Measurements from ENCODE around the gene HBG1. TPM values are rescaled to one million over a fixed set of nuclear protein-coding genes. Genes with fewer than 3 reads are reported as not detected.
"Not testable (repeated sequence)": the region's sequence is repeated elsewhere in the genome, so short reads cannot be mapped to it uniquely, and the experiment has no call there.

Gene HBG1
- not detected for total RNA-seq

DNA sequence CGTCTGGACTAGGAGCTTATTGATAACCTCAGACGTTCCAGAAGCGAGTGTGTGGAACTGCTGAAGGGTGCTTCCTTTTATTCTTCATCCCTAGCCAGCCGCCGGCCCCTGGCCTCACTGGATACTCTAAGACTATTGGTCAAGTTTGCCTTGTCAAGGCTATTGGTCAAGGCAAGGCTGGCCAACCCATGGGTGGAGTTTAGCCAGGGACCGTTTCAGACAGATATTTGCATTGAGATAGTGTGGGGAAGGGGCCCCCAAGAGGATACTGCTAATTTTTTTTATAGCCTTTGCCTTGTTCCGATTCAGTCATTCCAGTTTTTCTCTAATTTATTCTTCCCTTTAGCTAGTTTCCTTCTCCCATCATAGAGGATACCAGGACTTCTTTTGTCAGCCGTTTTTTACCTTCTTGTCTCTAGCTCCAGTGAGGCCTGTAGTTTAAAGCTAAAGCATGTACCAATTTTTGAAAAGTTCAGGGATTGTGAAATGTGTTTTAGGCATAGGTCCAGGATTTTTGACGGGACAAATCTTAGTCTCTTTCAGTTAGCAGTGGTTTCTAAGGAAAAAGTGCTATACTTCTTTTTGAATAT, at the start of gene HBG1:
Gene HBG1 (minus strand): TSS at position 51 of the 590 bp plus-strand sequence. CDS start 53 bp downstream, outside the sequence.
- not testable (repeated sequence) for H3K9me3 ChIP-seq; H3K4me3 ChIP-seq; H3K27me3 ChIP-seq (replicated peaks; ENCODE audit: insufficient read depth); H3K4me1 ChIP-seq (ENCODE audit: control insufficient read depth in 1 of 2, low read depth in 2 of 2); DNase-seq (ENCODE audit: low spot score); ATAC-seq (ENCODE audit: insufficient number of reproducible peaks, low FRiP score, low read depth); H3K36me3 ChIP-seq; H3K27ac ChIP-seq

DNA sequence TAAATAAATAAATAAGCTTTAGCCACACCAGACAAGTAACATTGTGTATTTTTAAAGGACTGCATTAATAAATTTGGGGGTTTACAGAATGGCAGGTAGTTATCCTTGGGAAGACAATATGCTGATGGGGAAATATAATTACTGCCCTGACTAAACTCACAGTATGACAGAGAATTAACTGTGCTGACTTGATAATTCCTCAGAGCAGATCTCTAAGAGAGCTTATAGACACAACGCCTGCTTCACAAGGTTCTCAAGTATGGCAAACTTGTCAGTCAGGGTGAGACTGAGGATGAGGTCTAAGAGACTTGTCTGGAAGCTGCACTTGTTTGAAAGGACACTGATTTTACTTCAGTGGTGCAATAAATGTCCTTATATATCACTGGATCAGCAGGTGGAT, 48.8 kb upstream of the HBG1 start:
- H3K36me3 ChIP-seq = no peaks in the 10 kb centered on the region
- DNase-seq (ENCODE audit: low spot score) = no peak
- no peaks in the 10 kb centered on the region for H3K4me1 ChIP-seq (ENCODE audit: control insufficient read depth in 1 of 2, low read depth in 2 of 2)
- TF ChIP-seq, protein P1, sequence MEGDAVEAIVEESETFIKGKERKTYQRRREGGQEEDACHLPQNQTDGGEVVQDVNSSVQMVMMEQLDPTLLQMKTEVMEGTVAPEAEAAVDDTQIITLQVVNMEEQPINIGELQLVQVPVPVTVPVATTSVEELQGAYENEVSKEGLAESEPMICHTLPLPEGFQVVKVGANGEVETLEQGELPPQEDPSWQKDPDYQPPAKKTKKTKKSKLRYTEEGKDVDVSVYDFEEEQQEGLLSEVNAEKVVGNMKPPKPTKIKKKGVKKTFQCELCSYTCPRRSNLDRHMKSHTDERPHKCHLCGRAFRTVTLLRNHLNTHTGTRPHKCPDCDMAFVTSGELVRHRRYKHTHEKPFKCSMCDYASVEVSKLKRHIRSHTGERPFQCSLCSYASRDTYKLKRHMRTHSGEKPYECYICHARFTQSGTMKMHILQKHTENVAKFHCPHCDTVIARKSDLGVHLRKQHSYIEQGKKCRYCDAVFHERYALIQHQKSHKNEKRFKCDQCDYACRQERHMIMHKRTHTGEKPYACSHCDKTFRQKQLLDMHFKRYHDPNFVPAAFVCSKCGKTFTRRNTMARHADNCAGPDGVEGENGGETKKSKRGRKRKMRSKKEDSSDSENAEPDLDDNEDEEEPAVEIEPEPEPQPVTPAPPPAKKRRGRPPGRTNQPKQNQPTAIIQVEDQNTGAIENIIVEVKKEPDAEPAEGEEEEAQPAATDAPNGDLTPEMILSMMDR (IDR thresholded peaks at IDR 0.05) = no peak
- no peaks in the 10 kb centered on the region for H3K9me3 ChIP-seq
- H3K27me3 ChIP-seq (replicated peaks; ENCODE audit: insufficient read depth) = no peaks in the 10 kb centered on the region
- H3K27ac ChIP-seq = no peak overlapping the region
- no peak for ATAC-seq (ENCODE audit: insufficient number of reproducible peaks, low FRiP score, low read depth)
- H3K4me3 ChIP-seq = no peak overlapping the region

DNA sequence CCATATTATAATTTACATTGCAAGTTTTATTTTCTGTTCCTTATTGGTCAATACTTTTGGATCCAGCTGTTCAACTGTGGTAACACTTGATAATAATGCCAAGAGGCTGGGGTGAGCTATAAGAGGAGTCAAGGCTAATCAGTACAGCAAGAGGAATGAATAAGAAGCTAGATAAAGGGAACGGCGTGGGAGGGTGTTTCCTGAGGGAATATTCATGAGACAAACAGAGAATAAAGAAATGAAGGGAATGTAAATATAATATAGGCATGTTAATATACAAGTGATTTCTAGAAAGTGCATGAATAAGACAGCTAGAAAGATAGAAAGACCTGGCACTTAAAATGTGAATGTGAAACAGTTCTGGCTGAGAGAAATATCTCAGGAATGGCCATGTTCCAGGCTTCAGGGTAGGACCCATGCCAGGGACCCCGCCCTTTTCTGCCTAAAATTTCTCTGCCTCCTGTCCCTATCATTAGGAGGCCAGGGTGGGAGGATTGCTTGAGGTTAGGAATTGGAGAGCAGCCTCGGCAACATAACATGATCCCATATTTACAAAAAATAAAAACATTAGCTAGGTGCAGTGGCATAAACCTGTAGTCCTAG, 48.2 kb upstream of the HBG1 start:
- ATAC-seq (ENCODE audit: insufficient number of reproducible peaks, low FRiP score, low read depth) (no peak), DNase-seq (ENCODE audit: low spot score) (no peak)
- Histone ChIP-seq H3K9me3 (no peaks in the 10 kb centered on the region), H3K4me3 (no peak overlapping the region), H3K36me3 (no peaks in the 10 kb centered on the region), H3K4me1 (ENCODE audit: control insufficient read depth in 1 of 2, low read depth in 2 of 2) (no peaks in the 10 kb centered on the region), H3K27me3 (replicated peaks; ENCODE audit: insufficient read depth) (no peaks in the 10 kb centered on the region), H3K27ac (no peak overlapping the region)
- TF ChIP-seq, protein P1 (IDR thresholded peaks at IDR 0.05) = no peak

DNA sequence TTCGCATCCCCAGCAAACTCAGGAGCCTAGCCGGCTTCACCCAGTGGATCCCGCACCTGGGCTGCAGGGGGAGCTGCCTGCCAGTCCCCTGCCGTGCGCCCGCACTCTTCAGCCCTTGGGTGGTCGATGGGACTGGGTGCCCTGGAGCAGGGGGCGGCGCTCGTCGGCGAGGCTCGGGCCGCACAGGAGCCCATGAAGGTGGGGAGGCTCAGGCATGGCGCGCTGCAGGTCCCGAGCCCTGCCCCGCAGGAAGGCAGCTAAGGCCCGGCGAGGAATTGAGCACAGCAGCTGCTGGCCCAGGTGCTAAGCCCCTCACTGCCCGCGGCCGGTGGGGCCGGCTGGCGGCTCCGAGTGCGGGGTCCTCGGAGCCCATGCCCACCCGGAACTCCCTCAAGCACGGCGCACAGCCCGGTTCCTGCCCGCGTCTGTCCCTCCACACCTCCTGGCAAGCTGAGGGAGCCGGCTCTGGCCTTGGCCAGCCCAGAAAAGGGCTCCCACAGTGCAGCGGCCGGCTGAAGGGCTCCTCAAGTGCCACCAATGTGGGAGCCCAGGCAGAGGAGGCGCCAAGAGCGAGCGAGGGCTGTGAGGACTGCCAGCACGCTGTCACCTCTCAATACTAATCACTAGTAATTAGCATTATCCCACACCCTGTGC, 44.8 kb upstream of the HBG1 start:
- not testable (repeated sequence) for DNase-seq (ENCODE audit: low spot score); H3K4me3 ChIP-seq; H3K27me3 ChIP-seq (replicated peaks; ENCODE audit: insufficient read depth); H3K4me1 ChIP-seq (ENCODE audit: control insufficient read depth in 1 of 2, low read depth in 2 of 2); H3K27ac ChIP-seq; H3K36me3 ChIP-seq; H3K9me3 ChIP-seq; ATAC-seq (ENCODE audit: insufficient number of reproducible peaks, low FRiP score, low read depth)

DNA sequence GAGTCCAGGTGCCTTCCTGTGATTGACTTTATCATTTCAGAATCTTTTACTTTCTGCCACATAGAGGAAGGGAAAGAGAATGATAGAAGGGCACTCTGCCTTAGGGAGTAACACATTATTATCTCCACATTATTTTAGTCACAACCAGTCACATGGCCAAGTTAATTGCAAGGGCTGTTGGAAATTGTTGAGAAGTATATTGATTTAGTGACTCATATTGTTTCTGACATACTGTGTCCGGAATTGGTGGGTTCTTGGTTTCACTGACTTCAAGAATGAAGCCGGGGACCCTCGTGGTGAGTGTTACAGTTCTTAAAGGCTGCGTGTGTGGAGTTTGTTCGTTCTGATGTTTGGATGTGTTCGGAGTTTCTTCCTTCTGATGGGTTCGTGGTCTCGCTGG, 43.4 kb upstream of the HBG1 start:
- Histone ChIP-seq H3K36me3 (no peaks in the 10 kb centered on the region), H3K27me3 (replicated peaks; ENCODE audit: insufficient read depth) (no peaks in the 10 kb centered on the region), H3K27ac (no peak overlapping the region), H3K4me3 (no peak overlapping the region), H3K9me3 (no peaks in the 10 kb centered on the region), H3K4me1 (ENCODE audit: control insufficient read depth in 1 of 2, low read depth in 2 of 2) (no peaks in the 10 kb centered on the region)
- DNase-seq (ENCODE audit: low spot score) (no peak), ATAC-seq (ENCODE audit: insufficient number of reproducible peaks, low FRiP score, low read depth) (no peak)
- TF ChIP-seq, protein P1 (IDR thresholded peaks at IDR 0.05) = no peak

DNA sequence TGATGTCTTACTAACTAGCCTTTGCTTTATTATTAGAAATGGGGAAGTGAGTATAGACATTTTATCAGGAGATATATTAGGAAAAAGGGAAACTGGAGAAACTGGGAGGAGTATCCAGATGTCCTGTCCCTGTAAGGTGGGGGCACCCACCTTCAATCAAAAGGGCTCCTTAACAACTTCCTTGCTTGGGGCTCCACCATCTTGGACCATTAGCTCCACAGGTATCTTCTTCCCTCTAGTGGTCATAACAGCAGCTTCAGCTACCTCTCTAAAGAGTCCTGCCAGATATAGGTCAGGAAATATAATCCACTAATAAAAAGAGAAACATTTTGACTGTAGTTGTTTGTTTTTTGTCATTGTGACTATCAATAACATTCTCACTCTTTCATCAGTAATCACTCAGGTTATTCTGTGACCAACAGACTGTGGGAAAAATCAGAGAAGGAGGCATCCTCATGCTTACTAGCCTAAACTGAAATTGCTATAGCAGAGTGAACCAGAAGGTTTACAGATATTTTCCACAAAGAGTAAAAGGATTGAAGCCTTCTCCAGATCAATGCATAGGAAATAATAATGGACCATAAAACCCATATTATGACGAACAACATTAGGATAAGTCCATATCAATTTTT, 41.7 kb upstream of the HBG1 start:
- TF ChIP-seq, protein P1 (IDR thresholded peaks at IDR 0.05) = no peak
- Histone ChIP-seq H3K4me3 (no peak overlapping the region), H3K36me3 (no peaks in the 10 kb centered on the region), H3K27ac (no peak overlapping the region), H3K4me1 (ENCODE audit: control insufficient read depth in 1 of 2, low read depth in 2 of 2) (no peaks in the 10 kb centered on the region), H3K9me3 (no peaks in the 10 kb centered on the region), H3K27me3 (replicated peaks; ENCODE audit: insufficient read depth) (no peaks in the 10 kb centered on the region)
- ATAC-seq (ENCODE audit: insufficient number of reproducible peaks, low FRiP score, low read depth) = no peak
- DNase-seq (ENCODE audit: low spot score) = no peak
